GM18858 (cell line): ENCODE measurements around the gene DOK1.
A peak's percentile ranks its signal among the peaks of the same experiment; 100 is the strongest.

Source experiments
- ATAC-seq: cut with Tn5 transposase; IDR thresholded peaks from one replicate; pipeline ENCODE4 v1.9.1; 2021; ENCODE audit not compliant: unreplicated experiment

Gene DOK1

DNA sequence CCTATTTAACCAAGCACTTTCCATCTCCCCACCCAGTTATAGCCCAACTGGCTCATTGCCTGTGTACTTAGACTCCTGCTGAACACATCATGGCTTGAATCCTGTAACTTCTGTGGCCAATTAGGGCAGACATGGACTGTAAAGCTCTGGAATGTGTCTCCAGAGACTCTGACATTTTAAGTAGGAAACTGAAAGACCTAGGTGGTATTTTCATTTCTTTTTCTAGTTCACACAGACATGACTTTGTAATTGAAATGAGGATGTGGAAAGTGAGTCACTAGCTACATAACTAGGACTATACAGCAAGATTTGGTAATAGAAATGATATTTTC lies 12.2 kb downstream of the DOK1 start:
- ATAC-seq: no peak

DNA sequence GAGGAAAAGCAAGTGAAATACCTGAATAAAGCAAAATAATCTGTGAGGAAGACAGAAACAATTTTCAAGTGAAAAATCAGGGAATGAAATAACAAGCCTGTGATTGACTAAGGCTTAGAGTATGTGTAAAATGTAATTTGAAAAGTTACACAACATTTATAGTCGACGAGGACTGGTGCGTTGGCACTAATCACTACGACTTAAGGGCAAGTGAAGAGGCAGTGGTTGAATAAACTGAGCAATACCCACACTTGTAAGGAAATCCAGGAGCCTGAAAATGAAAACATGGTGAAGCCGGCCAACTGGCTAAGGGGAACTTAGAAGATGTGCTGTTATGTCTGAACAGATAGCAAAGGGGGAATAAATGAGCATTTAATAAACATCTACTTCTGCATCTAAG lies 13.4 kb downstream of the DOK1 start:
- ATAC-seq: no peak

DNA sequence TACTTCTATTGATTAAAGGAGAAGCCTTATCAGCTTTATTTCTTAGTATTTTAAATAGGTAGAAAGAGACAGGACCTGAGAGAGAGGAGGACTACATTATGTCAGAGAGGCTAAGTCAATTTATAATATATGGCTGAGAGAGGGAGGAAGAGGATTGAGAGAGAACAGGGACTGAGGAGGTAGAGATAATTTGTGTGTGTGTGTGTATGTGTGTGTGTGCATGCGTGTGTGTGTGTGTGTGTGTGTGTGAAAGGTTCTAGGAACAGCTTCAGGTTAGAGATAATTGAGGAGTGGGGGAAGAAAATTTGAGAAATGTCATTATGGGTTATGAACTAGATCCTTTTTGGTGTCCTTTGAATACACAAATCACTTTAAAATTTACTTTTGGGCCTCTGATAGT lies 15.2 kb downstream of the DOK1 start:
- no peak for ATAC-seq

DNA sequence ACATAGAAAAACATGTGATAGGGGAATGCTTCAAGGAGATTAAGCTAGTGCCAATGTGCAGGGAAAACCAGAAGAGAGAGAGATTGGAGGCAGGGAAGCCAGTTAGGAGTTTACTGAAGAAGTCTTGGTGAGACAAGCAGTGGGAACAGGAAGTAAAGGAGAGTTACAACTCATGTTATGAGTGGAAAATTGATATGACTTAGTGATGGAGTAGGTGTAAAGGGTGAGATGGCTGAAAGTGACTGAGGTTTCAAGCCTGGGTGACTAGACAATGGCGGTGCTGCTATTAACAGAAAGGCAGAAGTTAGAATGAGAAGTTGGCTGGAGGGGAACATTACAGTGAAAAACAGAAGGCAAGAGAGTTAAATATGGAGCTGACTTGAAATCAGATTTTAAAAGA lies 16.5 kb downstream of the DOK1 start:
- peak; percentile 76 for ATAC-seq

DNA sequence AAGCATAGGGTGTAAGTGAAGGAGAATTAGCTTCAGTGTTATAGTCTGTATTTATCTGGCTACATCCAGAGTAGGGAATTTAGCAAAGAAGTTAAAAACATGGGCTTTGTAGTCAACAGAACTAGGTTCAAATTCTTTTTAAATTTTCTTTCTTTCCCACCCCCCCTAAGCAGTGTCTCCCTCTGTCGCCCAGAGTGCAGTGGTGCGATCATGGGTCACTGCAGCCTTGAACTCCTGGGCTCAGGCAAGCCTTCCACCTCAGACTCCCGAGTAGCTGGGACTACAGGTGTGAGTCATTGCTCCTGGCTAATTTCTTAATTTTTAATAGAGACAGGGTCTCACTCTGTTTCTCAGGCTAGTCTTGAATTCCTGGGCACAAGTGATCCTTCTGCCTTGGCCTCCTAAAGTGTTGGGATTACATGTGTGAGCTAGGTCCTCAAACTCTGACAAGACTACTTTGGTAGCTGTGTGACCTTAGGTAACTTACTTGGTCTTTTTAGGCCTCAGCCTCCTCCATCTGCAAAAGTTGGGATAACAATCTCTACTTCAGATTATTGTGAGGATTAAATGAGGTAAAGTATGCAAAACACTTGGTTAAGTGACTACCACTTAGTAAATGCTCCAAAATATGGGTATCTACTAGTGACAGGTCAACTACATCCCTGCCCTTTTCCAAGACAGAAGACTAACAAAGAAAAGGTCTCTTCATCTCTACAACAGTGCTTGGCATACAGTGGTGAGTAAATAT lies 17.8 kb downstream of the DOK1 start:
- no peak for ATAC-seq

DNA sequence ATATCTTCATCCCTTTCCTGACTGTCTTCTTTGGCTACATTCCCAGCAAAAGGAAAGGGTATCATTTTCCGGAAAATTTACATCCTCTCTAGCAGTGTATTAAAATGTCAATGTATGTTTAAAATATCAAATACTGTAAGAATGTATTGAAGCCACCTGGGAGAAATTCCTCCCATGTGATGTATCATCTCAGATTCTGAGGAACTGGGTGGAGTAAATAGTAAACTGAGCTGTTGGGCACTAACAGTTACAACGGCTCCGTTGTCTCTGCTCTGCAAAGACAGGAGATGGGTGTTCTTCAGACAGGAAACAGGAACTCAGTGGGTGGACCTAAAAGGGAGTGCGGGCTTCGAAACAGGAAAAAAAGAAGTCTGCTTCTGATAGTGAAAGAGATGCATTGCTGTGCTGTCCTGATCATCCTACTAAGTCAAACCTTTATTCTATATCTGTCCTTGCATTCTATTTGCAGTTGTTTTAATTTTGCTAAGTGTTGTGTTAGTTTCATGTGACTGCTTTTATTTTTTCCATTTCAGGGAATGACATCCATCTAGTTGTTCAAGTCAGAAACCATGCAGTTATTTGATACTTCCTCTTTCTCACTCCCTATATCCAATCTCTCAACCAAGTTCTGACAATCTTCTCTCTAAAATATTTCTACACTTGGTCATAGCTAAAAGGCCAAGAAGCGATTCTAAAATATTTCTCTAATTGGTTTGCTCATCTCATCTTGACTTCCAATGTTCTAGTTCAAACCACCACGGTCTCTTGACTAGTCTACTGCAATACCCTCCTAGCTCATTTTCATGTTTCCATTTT lies 19.4 kb downstream of the DOK1 start:
- peak; percentile 27 for ATAC-seq

DNA sequence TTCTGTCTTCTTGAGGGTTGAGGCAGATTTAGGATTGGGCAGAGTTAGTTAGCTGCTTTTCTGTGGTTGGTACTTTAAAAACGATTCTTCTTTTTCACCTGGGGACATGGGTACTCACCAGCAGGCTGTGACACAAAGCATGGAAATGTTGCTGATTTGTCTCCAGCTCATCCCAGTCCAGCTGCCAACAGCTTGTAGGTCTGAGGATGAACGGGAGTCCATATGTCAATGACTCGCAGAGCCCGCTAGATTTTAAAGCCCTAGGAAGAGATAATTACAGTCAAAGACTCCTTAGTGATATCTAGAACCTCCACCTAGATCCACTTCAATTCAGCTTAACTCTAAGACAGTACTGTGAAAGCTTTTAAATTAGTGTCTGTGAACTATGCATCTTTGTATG lies 20.8 kb downstream of the DOK1 start:
- ATAC-seq: no peak

DNA sequence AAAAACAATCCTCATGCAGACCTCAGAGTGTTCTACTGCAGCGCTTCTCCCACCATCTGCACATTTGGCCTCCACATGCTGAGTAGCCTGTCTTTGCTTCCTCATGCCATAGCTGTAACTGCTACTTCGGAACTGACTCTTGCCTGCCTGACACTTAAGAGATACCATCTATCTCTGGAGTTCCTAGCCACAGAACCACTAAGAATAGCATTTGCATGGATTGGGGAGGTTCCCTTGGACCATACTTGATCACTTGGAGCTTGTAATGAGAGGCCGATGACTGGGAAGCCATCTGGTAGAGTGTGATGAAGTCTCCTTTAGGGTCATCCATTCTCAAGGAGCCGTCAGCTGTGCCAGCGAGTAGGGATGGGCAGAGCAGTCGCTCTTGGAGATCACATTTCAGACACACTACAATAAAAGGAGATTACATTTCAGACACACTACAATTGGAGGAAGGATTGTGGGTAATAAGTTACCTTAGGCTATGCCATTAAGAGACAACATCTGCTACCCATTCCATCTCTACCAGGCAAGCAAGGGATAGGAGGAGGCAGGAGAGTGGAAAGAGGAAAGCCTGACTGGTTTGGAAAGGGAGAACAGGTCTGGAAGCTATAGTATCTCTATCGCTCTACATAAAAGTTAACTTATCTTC lies 21.8 kb downstream of the DOK1 start:
- ATAC-seq: no peak

DNA sequence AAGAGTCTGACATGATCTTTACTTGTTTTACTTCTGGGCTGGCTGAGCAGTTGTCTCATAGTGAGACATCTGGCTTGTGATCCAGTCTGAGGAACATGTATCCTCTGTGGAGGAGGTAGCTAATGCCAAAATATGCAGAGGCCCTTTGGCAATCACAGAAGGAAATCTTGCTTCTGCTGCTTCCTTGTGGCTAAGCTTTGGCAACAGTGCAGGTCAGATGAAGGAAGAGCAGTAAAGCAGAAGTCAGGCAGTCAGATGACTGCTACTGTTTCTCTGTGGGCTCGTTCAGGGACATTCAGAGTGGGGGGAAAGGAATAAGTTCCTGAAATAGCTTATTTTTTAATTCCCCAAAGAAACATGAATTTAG lies 22.3 kb downstream of the DOK1 start:
- ATAC-seq: no peak

DNA sequence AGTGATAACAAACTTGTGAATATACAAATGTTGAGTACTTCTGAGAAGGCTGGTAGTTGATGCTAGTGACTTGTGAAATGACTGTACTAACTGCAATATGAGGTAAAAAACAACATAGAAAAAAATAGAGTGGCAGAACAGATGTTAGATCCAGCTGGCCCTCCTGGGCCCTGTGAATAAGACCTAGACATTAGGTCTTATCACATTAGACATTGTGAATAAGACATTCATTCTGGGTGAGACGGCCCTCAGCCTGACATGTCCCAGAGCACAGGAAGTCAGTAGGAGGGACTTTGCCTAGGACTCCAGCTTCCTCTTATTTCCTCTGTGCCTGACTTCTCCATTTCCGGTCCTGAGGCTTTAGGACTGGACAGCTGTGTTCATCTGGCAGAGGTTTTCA lies 22.9 kb downstream of the DOK1 start:
- peak; percentile 38 for ATAC-seq

DNA sequence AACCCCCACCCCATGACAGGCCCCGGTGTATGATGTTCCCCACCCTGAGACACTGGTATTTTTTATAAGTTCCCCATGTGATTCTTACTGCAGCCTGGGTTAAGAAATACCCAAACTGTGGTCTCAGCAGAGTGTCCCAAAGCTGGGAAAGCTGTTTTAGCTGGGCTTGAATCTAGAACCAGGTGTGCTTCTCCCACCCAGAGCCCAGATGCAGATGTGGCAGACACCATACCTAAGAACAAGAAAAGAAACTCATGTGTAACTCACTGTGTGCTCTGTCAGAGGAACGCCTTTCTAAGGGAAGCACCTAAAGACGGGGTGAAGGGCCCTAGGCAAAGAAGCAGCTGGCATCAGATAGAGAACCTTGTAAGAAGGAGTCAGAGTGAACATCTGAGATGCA lies 23.9 kb downstream of the DOK1 start:
- peak; percentile 42 for ATAC-seq

DNA sequence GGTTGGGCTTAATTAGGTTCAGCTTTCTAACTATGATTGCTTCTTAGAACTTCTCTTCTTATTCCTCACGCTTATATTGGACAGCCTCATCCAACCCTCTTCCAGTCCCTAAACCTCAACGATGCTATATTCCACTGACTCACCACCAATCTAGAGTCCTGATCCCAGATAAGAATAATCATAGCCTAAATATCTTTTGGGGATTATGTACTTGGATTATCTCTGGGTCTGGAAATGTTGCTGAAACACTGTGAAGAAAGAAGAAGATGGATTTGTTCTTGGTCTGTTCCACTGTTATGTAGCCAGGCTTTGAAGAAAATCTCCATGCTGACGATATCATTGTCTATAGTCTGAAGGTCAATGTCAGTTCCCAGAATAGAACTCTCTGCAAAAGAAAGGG lies 26.9 kb downstream of the DOK1 start:
- no peak for ATAC-seq

DNA sequence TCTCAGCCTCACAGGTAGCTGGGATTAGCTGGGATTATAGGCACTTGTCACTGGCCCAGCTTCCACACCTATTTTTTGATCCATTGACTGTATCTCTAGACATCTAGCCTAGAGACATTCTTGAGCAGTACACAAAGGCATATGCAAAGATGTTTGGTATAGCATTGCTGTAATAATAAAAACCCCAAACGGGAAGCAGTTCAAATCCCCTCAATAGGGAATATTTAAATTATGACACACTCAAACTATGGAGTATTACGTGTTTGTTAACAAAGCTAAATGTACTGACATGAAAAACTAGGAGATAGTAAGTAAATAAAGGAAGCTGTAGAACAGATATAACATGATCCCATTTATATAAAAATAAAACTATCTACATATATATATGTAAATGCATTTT lies 27.7 kb downstream of the DOK1 start:
- no peak for ATAC-seq

DNA sequence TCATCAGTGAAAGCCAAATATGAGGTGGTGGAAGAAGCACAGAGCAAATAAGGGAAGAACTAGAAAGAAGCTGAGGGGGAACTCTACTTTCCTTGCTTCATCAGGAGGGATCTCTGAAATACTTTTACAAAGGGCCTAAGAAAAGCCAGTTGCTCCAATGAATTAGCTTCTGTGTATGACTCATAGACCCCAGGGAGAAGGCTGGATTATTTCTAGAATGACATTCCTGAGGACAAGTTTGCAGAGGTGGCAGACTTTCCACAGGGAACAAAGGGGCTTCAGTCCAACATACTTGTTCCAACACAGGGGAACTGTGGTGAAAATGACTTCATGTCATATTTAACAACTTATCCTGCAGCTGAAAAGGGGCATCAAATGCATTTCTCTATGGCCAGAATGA lies 29.0 kb downstream of the DOK1 start:
- no peak for ATAC-seq

DNA sequence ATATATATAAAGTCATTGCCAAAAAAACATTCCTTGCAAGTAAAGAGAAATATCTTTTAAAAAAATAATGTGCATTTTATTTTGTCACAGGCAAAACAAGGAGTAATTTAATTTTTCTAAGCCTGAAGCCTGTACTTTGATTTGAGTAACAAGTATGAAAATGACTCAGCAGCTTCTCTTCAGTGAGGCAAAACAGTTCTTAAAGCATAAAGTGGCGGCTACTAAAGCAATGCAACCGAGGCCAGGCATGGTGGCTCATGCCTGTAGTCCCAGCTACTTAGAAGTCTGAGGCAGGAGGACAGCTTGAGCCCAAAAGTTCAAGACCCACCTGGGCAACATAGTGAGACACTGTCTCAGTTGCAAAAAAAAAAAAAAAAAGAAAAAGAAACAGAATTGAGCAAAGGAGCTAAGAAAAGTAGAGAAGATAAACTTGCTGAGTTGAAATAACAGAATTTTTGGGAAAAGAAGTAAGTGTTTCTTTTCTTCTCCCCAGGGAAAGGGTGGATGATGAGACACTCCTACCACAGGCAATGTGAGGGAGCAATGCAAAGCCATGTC lies 29.6 kb downstream of the DOK1 start:
- peak; percentile 59 for ATAC-seq

DNA sequence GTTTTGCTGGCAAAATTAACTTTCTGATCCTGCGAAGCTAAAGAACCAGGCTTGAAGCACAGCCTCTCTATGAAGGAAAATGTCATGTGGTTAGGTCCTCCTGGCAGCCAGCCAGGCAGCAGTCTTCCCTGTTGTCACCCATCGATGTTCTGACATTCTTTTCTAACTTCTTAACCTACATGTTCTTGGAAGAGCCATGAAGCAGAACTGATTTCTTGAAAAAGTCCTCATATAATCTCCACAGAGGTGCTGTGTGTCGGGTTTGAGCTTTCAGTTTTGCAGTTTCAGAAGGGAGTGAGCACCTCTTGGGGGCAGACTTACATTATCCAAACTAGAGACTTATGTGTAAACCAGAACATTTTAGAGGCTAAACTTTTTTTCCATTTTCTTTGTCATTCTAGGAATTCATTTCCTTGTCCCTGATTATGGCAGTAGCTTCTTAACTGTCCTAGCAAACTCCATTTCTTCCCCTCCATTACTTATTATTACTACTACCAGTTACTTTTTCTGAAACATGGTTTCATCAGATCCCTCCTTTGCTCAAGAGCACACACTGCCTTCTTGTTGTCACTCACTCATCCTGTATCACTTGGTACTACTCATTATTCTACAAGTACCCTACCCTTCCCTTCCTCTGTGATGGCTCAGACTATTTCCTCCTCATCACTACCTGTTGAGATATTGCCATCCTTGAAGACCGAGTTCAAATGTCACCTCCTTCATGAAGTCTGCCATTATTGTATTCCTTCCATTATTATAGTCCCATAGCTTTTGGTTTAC lies 31.1 kb downstream of the DOK1 start:
- ATAC-seq: no peak

DNA sequence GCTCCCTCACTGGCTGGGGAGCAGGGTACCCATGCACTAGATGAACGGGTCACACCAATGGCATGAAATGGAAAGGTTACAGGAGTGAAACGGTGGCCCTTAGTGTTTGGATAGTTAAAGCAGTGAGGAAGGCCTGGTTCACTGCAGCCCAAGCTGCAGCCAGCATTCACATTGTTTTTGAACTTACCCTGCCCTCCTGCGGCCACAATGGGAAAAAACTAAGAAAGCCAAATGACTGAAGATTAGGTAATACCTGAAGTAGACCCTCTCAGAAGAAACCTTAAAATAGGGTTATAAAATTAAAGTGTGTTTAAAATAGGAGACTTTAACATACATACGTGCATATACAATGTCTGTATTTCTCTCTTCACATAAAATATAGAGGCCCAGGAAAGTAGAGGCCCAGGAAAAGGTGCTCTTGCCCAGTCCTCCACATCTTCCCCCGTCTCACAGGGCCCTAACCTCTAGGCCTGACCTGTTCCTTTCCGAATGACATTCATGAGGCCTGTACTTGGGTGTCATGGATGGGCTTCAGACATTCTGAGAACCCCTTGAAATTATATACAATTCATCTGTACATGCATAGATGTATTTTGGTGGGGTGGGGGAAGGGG lies 33.3 kb downstream of the DOK1 start:
- peak; percentile 58 for ATAC-seq

DNA sequence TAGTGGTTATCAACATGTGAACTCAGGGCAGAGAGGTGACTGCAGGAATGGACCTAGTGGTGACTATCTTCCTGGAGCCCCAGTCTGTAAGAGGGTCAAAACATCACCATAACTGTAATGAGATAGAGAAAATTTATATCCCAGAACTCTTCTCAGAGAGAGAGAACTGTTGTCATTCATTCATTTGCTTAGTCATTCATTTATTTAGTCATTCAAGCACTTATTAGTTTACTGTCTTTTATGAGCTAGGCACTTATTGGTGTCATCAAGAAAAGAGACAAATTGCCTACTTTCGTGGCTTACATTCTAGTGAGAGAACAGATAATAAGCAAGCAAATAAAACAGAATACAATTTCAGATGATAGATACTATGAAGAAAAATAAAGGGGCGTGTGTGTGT lies 34.1 kb downstream of the DOK1 start:
- no peak for ATAC-seq

DNA sequence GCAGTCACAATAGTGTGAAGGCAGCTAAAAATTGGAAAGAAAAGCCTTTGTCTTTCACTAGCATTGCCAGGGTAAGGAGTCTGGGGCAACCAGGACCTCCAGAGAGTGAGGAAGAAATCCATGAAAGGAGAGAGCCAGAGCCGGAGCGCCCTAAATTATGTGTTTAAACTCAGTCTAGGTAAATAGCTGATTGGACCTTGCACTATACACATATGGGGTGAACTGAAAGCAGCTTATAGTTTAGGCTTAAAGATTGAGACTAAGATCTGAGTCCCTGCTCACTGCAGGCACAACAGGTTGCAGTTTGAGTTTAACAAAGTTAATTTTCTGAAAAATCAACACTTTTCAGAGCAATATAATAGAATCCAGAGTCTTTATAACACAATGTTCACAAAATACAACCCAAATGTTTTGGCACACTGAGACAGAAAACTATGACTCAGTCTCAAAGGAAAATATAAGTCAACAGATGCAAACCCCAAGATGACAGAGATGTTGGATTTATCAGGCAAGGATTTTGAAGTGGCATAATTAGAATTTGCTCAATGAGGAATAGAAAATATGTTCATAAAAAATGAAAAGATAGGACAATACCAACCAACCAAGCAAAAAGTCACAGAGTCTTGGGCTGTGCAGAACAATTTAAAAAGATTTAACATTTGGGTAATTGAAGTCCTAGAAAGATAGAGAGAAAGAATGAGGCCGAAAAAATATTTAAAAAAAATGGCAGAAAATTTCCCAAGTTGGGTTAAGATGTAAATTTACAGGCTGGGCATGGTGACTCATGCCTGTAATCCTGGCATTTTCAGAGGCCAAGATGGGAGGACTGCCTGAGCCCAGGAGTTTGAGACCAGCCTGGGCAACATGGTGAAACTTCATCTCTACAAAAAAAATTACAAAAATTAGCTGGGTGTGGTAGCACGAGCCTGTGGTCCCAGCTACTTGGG lies 39.6 kb downstream of the DOK1 start:
- ATAC-seq: no peak

DNA sequence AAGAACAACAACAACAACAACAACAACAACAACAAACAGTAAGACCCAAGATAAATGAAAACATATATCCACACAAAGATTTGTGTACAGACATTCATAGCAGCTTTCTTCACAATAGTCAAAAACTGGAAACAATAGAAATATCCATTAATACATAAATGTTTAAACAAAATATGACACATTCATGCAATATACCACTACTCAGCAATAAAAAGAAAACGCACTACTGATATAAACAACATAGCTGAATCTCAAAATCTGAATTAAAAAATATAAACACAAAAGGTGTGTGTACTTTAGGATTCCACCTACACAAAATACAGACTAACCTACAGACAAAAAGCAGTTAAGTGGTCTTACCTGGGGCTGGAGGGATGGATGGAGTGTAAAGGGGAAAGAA lies 42.1 kb downstream of the DOK1 start:
- ATAC-seq: no peak
